NCI-H146 treated with DMSO at 0.1 percent for 48 hours (cell line): ENCODE data around the gene NBEA.

Source experiments
- DNase-seq: peaks from one replicate; lab custom pipeline; 2025; ENCODE audit not compliant: unreplicated experiment; lab: John Stamatoyannopoulos, UW

NBEA gene

GRCh38 chr13:35162420-35162819 lies 220.3 kb downstream of the NBEA start:
- no peak for DNase-seq

- no peak for DNase-seq
Measured at GRCh38 chr13:35163674-35164073, 221.6 kb downstream of the NBEA start.

GRCh38 chr13:35164324-35164932 lies 222.4 kb downstream of the NBEA start:
- DNase-seq: peak; percentile 79

GRCh38 chr13:35165205-35165604 lies 223.1 kb downstream of the NBEA start:
- DNase-seq: no peak

- no peak for DNase-seq
Measured at GRCh38 chr13:35179494-35179893, 237.4 kb downstream of the NBEA start.

GRCh38 chr13:35179920-35180663 lies 238.0 kb downstream of the NBEA start:
- DNase-seq: no peak

- DNase-seq: no peak
Measured at GRCh38 chr13:35190241-35190640, 248.2 kb downstream of the NBEA start.

GRCh38 chr13:35191883-35192282 lies 249.8 kb downstream of the NBEA start:
- no peak for DNase-seq

- DNase-seq: no peak
Measured at GRCh38 chr13:35198613-35199200, 256.6 kb downstream of the NBEA start.

GRCh38 chr13:35208587-35208986 lies 266.5 kb downstream of the NBEA start:
- no peak for DNase-seq

- no peak for DNase-seq
Measured at GRCh38 chr13:35210261-35210660, 268.2 kb downstream of the NBEA start.

- no peak for DNase-seq
Measured at GRCh38 chr13:35211949-35212348, 269.9 kb downstream of the NBEA start.

GRCh38 chr13:35213911-35214310 lies 271.8 kb downstream of the NBEA start:
- DNase-seq: no peak

- no peak for DNase-seq
Measured at GRCh38 chr13:35216131-35216530, 274.1 kb downstream of the NBEA start.

GRCh38 chr13:35219021-35219420 lies 277.0 kb downstream of the NBEA start:
- no peak for DNase-seq

- DNase-seq: no peak
Measured at GRCh38 chr13:35225159-35225558, 283.1 kb downstream of the NBEA start.

GRCh38 chr13:35225582-35225981 lies 283.5 kb downstream of the NBEA start:
- DNase-seq: no peak

GRCh38 chr13:35228536-35228935 lies 286.5 kb downstream of the NBEA start:
- no peak for DNase-seq

- DNase-seq: no peak
Measured at GRCh38 chr13:35231426-35231825, 289.4 kb downstream of the NBEA start.

GRCh38 chr13:35238274-35238673 lies 296.2 kb downstream of the NBEA start:
- no peak for DNase-seq

GRCh38 chr13:35252536-35253205 lies 310.6 kb downstream of the NBEA start:
- no peak for DNase-seq

- no peak for DNase-seq
Measured at GRCh38 chr13:35255241-35255640, 313.2 kb downstream of the NBEA start.
